ENCODE results near the gene PRTN3.

The PRTN3 gene, protein sequence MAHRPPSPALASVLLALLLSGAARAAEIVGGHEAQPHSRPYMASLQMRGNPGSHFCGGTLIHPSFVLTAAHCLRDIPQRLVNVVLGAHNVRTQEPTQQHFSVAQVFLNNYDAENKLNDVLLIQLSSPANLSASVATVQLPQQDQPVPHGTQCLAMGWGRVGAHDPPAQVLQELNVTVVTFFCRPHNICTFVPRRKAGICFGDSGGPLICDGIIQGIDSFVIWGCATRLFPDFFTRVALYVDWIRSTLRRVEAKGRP

DNA sequence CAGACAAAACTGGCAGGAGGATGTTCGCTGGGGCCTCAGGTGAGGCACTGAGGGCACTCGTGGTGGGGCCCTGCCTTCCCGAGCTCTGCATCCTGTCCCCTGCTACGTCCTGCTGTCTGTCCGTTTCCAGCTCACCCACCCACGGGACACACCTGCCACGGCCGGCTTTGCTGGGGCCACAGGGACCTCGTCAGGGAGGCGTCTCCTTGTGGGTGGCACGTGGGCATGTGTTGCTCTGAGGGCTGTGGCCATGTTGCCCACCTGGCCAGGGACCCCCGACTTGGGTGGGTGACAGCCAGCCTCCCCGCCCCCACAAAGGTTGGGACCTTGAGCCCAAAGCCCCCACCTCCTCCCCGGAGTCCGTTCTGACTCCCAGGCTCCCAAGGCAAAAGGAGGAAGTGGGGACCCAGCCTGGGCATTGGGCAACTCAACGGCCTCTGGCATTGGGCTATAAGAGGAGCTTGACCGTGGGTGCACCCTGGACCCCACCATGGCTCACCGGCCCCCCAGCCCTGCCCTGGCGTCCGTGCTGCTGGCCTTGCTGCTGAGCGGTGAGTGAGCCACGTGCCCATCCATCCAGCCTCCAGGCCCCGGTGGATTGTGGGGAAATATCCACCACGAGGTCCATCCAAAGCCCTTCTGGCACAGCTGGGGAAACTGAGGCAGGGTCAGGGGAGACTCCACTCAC lies at the start of gene PRTN3:
Gene PRTN3, plus strand, starts transcription at position 481 of the 688 bp plus-strand sequence. Its CDS starts 10 bp downstream, at position 491.
- DNase-seq (ENCODE audit: low spot score) (no peak), FAIRE-seq (no peak)

DNA sequence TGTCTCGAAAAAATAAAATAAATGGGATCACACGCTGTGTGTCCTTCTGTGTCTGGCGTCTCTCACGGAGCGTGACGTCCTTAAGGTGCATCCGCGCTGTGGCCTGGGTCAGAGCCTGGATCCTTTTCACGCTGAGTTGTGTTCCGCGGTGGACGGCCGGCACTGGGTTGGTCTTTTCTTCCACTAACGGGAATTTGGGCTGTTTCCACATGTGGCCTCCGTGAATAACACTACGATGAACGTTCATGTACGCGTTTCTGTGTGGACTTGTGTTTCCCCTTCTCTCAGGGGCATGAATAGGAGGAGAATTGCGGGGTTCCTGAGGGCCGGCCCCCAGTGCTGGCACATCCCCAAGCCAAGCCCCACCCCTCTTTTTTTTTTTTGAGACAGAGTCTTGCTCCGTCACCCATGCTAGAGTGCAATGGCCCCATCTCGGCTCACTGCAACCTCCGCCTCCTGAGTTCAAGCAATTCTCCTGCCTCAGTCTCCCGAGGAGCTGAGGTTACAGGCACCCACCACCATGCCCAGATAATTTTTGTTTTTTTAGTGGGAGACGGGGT lies 49.7 kb upstream of the PRTN3 start:
- DNase-seq (ENCODE audit: low spot score), result no peak
- no peak for FAIRE-seq

DNA sequence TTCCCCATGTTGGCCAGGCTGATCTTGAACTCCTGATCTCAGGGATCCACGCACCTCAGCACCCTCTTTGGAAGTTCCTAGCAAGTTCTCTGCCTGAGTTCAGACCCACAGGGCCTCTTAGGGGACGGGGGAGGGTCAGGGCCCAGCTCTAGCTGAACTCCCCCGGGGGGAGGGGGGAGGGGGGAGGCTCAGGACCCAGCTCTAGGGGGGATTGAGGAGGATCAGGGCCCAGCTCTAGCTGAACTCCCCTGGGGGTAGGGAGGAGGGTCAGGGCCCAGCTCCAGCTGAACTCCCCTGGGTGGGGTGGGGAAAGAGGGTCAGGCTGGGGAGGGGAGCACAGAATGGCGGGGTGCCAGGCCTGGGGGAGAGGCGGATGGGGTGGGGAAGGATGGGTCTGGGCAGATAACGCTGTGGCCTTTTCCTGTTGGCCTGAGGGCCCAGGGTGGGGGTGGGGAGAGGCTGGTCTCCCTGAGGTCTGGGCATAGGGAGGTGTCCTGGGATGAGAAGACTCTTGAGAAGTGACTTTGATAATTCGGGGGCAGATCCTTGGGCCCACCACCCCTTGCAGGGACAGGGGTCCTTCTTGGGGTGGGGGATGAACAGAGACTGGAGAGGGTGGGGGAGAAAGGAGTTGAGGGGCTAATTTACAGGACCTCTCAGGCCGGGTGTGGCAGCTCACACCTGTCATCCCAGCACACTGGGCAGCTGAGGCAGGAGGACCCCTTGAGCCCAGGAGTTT lies 49.1 kb upstream of the PRTN3 start:
- DNase-seq (ENCODE audit: low spot score), result no peak
- no peak for FAIRE-seq

DNA sequence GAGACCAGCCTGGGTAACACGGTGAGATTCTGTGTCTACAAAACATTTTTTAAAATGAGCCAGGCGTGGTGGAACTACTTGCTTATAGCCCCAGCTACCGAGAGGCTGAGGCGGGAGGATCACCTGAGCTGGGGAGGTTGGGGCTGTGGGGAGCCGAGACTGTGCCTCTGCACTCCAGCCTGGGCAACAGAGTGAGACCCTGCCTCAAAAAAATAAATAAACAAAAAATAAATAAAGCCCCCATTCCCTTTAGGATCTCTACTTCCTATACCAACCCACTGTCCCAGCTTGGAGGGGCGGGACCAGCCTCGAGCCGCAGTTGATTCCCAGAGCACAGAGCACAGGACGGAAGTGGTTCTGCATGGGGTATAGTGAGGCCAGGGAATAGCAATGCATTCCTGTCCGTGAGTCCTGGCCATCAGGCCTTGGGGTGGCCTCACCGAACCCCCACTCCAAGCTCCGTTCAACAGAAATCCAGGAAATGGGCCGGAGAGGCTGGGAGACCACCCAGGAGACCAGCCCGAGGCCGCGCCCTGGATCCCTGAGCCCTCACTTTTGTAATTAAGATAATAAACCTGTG lies 48.4 kb upstream of the PRTN3 start:
- DNase-seq (ENCODE audit: low spot score), result no peak

DNA sequence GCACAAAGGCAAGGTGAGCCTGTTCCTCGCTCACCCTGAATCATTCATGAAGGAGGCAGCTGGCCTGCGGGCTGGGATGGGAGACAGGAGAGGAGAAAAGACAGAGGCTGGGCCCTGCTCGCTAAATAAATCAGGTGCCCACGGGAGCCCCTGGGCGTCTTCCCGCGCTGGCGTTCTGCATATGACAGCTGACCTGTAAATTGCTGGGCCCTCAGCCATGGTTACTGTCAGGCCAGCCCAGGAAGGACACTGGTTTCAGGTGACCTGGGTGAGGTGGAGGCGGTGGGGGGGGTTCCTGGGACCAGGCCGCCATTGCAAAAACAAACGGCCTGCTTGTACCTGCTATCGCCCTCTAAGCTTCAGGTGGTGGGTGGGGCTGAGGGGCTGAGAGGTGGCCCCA lies 47.0 kb upstream of the PRTN3 start:
- no peak for FAIRE-seq
- no peak for DNase-seq (ENCODE audit: low spot score)

More for the DNA sequence above, 48.4 kb upstream of the PRTN3 start:
- FAIRE-seq, result no peak

DNA sequence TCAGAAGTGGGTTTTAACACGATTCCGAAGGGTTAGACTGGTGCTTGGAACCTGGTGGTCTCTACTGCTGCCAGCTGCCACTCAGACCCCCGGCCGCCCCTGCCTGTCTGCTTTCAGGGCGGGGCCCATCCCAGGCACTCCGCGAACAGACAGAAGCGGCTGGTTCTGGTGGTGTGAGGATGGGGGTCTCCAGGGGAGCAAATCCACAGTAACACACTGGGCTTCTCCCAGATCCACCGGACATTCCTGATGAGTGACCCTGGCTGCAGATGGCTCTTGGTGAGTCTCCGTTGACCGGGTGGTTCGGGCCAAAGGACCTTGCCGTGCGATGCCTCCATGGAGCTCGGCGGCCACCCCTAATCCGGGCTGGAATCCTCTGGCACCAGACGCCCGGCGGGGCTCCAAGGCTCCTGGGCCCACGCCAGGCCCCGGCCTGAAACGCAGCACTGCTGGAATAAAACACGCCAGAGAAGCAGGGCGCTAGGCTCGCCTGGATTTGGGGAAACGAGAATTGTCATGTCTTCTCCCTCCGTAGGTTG lies 45.7 kb upstream of the PRTN3 start:
- no peak for DNase-seq (ENCODE audit: low spot score)
- FAIRE-seq, result no peak

DNA sequence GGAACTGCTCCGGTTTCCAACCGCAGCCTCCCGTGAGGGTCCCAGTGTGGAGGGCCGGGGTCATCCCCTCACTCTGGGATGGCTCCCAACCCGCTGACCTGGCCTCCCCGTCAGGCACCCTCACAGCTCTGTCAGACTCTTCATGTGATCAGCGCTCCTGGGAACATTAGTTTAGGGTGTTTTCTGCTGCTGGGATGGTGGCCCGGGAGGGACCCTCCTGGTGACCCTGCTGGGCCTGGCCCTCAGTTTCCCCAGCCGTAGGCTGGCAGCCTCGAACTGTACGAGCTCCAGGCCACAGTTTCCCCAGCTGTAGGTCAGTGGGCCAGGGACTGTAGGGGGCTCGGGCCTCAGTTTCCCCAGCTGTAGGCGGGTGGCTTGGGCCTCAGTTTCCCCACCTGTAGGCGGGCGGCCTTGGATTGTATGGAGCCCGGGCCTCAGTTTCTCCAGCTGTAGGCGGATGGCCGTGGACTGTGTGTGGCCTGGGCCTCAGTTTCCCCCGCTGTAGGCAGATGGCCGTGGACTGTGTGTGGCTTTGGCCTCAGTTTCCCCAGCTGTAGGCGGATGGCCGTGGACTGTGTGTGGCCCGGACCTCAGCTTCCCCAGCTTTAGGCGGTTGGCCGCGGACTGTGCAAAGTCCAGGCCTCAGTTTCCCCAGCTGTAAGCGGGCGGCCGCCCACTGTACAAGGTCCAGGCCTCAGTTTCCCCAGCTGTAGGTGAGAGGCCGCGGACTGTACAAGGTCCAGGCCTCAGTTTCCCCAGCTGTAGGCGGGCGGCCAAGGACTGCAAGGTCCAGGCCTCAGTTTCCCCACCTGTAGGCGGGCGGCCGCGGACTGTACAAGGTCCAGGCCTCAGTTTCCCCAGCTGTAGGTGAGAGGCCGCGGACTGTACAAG lies 44.9 kb upstream of the PRTN3 start:
- FAIRE-seq, result no peak

DNA sequence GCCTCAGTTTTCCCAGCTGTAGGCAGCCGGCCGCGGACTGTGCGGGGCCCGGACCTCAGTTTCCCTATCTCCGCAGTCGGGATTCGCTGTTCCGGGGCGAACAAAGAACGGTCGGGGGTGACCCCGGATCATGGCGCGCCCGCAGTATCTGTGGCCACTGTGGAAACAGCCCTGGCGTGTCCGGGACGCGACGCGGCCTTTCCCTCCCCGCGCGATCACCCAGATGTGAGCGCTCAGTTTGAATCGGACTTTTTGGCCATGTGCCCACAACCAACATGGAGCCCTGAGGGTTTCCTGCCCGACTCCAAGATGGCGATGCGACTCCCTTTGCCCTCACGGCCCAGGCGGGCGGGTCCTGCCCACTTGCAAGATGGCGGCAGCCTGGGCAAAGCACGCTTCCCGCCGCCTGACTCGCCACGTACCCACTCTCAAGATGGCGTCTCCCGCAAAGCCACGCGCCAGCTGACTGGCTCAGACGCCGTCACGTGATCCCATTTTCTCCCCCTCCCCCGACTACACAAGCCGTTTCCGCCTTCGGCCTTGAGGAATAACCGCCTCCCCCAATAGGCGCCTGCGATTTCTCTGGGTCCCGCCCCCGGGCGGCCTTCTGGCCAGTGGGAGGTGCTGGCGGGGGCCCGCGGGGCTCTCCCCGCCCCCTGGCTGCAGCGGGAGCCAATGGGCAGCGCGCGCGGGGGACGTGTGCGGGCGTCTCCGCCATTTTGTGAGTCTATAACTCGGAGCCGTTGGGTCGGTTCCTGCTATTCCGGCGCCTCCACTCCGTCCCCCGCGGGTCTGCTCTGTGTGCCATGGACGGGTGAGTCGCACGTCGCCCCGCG lies 43.9 kb upstream of the PRTN3 start, which contains the start of gene PTBP1:
Gene PTBP1, plus strand, starts transcription at position 761 of the 836 bp plus-strand sequence. Its CDS starts 46 bp downstream, at position 807.
- DNase-seq (ENCODE audit: low spot score) (peak; percentile 100), FAIRE-seq (peak; percentile 92)

More for the DNA sequence above, 44.9 kb upstream of the PRTN3 start:
- DNase-seq (ENCODE audit: low spot score), result no peak

DNA sequence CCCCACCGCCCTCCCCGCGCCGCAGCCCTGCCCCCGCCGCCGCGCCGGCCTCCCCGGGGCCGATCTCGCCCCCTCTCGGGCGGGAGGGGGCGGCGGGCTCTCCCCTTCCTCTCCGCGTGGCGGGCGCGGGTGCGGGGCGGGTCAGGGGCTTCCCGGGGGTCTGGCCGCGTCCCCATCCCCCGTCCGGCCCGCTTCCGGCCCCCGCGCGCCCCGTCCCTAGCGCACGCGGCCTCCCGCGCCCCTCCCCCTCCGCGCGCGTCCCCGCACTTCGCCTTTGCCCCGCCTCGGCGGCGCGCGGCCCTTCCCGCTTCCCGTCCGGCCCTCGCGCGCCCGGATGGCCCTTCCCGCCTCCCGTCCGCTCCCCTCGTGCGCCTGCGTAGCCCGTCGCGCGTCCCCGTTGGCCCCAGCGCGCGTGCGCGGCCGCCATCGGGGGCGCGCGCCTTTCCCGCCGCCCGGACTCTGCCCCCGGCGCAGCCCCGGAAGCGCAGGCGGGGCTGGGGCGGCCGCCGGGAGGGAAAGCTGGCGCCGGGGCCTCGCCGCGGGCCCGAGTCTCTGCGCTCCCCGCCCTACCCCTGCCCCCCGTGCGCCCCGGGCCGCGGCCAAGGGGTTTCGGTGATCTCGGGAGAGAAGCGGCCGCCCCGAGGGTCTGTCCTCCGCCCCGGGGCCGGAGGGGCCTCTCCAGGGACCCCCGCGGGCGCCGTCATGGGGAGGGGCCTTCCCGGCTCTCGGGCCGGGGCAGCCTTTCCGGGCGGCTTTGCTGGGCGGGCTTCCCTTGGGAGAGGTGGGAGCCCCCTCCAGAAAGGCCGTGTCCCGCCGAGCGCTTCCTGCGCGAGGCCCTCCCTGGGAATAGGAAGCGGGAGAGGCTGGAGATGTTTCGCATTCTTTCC lies 43.0 kb upstream of the PRTN3 start:
- no peak for FAIRE-seq
- DNase-seq (ENCODE audit: low spot score), result peak; percentile 79

DNA sequence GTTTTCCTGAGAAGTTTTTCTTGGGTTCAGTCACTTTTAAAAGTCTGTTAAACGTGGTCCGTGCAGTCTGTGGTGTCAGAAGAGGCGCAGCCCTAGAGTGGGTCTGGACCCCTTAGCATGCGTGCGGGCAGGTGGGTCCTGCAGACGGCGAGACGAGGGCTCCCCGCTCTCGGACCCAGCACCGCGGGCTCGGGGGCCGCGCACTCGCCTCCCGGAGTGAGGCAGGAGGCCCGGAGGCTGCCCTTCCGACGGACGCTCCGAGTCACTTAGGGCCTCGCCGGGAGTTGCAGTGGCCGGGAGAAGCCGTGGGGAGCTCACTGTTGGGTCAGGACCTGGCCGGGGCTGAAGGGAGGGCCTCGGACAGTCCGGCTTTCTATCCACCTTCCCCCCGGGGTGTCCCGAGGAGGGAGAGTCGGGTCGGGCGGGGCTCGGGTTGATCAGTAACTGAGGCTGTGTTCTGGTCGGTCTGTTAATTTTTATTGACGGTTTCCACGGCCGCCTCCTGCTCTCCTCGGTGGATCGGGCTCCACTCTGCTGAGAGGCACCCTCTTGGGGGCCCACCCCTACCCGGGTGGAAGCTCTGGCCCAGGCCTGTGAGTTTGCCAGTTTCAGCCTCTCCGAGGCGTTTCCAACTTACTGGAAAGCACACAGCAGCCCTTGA lies 42.3 kb upstream of the PRTN3 start:
- peak; percentile 52 for DNase-seq (ENCODE audit: low spot score)
- FAIRE-seq, result no peak

DNA sequence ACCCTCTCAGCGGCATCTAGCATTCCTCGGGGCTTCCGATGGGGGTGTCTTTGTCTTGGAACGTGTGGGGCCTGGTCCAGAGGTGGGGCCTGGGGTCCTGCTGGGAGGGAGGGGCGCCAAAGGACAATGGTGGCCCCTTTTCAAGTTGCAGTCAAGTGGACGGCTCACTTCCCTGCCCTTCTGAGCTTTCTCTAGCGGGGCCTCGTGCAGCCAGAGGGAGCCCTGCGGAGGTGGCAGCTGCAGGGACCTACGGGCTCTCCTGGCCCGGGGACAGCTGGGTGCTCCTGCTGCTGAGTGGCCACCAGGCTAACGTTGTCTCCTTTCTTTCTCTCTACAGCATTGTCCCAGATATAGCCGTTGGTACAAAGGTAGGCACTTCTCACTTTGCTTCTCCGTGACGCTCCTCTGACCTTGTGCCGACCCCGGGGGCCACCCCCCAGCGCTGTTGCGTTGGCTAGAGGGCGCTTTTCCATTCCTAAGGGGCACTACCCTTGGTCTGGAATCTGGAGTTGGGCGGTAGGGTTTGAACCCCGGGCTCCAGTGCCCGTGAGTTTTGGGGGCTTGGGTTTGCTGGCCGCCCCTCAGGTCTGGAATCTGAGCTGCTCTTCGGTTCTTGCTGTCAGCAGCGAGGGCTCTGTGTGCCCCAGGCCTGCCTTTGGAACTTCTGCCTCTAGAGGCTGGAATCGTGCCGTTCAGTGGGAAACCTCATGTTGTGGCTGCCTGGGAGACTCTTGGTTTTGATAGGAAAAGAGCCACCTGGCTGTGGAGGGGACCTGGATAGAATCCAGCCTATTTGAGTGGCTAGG lies 41.5 kb upstream of the PRTN3 start:
- FAIRE-seq (no peak), DNase-seq (ENCODE audit: low spot score) (peak; percentile 30)

DNA sequence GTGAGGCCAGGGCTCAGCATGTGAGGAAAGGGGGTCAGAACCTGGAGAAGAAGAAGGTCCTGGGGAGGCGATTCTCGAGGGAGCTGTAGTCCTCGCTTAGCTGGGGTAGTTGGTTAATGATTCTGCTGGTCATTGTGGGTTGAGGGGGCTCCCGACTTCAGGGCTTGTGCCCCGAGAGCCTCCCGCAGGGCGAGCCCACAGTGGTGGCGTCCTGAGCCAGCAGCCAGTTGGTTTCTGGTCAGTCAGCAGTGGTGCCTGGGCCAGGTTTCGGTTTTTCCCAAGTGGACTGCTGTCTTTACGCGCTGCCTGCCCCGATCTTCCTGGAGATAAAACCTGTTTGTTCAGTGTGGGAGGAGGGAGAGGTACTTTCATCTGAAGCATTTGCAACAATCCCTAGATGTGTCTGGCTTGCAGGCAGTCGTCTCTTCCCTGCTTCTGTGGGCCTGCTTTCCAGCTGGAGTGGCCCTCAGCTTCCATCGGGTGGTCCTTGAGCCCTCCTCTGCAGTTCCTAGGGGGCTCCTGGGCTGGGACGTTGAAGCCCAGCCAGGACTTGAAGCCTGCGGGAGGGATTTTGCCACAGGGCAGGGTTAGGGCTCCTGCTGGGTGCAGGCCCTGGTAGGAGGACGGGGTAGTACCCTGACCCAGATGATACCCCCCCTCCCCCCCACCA lies 40.3 kb upstream of the PRTN3 start:
- FAIRE-seq, result no peak
- DNase-seq (ENCODE audit: low spot score), result no peak

DNA sequence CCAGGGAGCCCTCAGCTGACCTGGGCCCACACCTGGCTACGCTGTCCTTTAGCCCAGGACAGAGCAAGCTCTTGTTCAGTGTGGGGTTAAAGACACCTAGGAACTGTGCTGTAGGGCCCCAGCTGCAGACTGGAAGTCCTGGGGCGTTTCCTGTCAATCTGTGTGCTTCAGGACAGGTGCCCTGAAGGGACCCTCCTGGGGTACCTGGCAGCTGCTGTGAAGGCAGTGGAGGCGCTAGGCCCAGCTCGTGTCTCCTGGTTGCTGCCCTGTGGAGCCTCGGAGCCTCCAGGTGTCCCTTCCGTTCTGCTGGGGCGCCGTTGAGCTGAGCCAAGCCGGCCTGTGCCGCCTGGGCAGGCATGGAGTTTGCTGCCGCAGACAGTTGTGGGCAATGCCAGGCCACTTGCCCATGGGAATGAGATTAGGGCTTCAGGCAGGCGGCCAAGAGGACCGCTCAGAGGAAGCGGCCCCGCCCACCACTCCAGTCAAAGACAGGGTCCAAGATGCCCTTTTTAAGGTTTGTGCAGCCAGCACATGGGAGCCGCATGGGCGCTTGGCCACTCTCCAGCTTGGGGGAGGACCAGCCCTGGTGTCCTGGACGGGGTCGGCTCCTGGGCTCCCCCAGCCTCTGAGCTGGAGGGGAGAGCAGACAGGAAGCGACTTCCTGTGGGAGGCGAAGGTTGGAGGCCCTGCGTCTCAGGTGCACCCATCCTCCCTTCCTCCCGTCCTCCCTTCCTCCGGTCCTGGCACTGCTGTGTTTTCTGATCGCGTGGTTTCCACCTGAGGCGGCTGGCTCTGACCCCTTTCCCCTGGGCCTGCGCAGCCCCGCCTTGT lies 39.6 kb upstream of the PRTN3 start:
- FAIRE-seq, result no peak
- DNase-seq (ENCODE audit: low spot score), result no peak

DNA sequence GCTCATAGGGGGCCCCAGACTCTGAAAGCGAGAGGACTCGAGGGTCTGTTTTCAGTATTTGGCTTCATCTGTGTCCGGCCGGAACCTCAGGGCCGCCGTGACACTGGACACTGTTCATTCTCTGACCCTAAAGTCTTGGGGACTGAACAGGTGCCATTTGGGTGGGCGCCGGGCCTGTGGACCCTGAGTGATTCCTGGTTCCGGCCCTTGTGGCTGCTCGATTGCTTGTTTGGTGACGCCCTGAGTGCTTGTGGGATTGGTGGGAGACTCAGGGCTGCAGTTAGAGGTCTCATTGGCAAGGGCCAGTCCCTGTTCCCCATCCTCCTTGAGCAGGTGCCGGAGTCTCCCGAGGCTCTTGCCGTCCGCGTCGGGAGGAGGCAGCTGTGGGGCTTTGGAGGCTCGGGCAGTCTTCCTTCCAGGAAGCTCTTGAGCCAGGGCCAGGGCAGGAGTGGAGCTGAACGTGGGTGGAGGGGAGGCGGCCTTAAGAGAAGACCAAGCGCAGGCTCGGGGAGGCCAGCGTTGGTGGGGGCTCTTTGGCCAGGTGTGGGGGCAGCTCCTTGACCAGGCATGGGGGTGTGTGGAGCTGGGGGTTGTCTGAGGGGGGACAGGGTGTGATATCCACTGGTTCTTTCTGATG lies 38.8 kb upstream of the PRTN3 start:
- DNase-seq (ENCODE audit: low spot score), result no peak
- FAIRE-seq, result no peak

DNA sequence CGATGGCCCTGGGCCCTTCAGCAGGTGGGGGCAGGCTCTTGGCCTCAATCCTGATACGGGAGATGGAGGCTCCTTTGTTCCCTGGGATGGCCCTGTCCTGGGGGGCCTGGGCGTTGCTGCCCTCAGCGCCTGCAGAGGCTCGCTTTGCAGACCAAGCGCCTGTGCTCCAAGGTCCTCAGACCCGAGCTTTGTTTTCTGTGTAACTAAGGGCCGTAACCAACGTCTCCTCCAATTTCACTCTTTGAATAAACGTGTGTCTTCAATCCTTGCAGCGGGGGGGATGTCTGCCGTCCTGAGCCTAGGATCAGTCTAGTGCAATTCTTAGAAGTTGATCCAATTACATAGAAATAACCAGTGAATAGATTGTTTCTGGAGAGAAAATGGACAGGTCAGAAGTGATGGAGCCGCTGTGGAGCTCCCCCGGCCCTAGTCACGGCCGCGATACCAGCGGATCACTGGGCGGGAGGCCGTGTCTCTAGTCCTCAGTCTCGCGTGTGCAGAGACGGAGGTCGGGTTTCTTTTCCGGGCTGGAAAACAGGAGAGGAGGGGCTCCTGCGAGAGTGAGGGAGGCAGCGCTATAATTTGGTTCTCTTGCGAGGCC lies 38.2 kb upstream of the PRTN3 start:
- DNase-seq (ENCODE audit: low spot score) (no peak), FAIRE-seq (no peak)
